ENCODE results near the gene ARSK. TPM values are rescaled to one million over a fixed set of nuclear protein-coding genes. Genes with fewer than 3 reads are reported as not detected.

The ARSK gene
- polyA plus RNA-seq, 1 of the 3 experiments (the other 2 are of a cell fraction), result 5.6 TPM

GRCh38 chr5:95530416-95530815, 24.5 kb upstream of the ARSK start:
- H3K9me2 ChIP-seq, result no peaks in the 10 kb centered on the region
- ChIA-PET CTCF (no interaction called here), POLR2A (no interaction called here)
- H3K27me3 ChIP-seq (ENCODE audit: insufficient read depth), result no peaks in the 10 kb centered on the region
- no peak for DNase-seq
- WGBS (ENCODE audit: low lambda C conversion rate), result 73% methylated on average over 2 of the region's 2 CpGs
- H3K4me3 ChIP-seq (ENCODE audit: low read depth in 2 of 2, low read length in 1 of 2), result no peak overlapping the region
- H3K27ac ChIP-seq (ENCODE audit: low read depth in 2 of 2, low read length in 1 of 2), result peak overlapping the region in 1 of 2 experiments; percentile 44; a peak in 2 of 4 replicates
- peaks cover 0 to 8% of the 10 kb centered on the region in 2 experiments; a peak in 2 of 4 replicates for H3K4me1 ChIP-seq (ENCODE audit: control insufficient read depth in 1 of 2, insufficient read depth in 2 of 2, low read depth in 1 of 2, low read length in 1 of 2)
- H3K36me3 ChIP-seq (replicated peaks in 1 of 2; ENCODE audit: control insufficient read depth in 1 of 2, insufficient read depth in 2 of 2, low read length in 1 of 2), result peaks cover 45 to 81% of the 10 kb centered on the region in 2 experiments
- no peak overlapping the region for H3K4me2 ChIP-seq
- no peaks in the 10 kb centered on the region for H3K9me3 ChIP-seq
- H2AFZ ChIP-seq (ENCODE audit: low read depth), result no peak overlapping the region
- no peak overlapping the region for H3K9ac ChIP-seq
- TF ChIP-seq CTCF (IDR thresholded peaks at IDR 0.05) (no peak), MAX (IDR thresholded peaks at IDR 0.05; ENCODE audit: low read depth) (peak; percentile 44; the same call in 1 of the 2 replicates)
- no peaks in the 10 kb centered on the region for H4K20me1 ChIP-seq (ENCODE audit: insufficient read depth)
- peaks cover 7% of the 10 kb centered on the region; the same call in 1 of the 2 replicates for H3K79me2 ChIP-seq (ENCODE audit: insufficient read depth)
- peaks cover 8% of the 10 kb centered on the region for H3F3A ChIP-seq (replicated peaks; ENCODE audit: insufficient read depth)

GRCh38 chr5:95531491-95531890, 23.4 kb upstream of the ARSK start:
- Histone ChIP-seq H2AFZ (ENCODE audit: low read depth) (no peak overlapping the region), H3K27me3 (ENCODE audit: insufficient read depth) (no peaks in the 10 kb centered on the region), H3K27ac (ENCODE audit: low read depth in 2 of 2, low read length in 1 of 2) (no peak overlapping the region; a peak in 1 of 4 replicates), H3K4me1 (ENCODE audit: control insufficient read depth in 1 of 2, insufficient read depth in 2 of 2, low read depth in 1 of 2, low read length in 1 of 2) (peaks cover 0 to 8% of the 10 kb centered on the region in 2 experiments; a peak in 2 of 4 replicates), H3K9me3 (no peaks in the 10 kb centered on the region), H3K4me2 (no peak overlapping the region), H3K36me3 (replicated peaks in 1 of 2; ENCODE audit: control insufficient read depth in 1 of 2, insufficient read depth in 2 of 2, low read length in 1 of 2) (peaks cover 44 to 81% of the 10 kb centered on the region in 2 experiments), H3K79me2 (ENCODE audit: insufficient read depth) (peaks cover 7% of the 10 kb centered on the region; the same call in 1 of the 2 replicates), H3K4me3 (ENCODE audit: low read depth in 2 of 2, low read length in 1 of 2) (no peak overlapping the region), H3K9me2 (no peaks in the 10 kb centered on the region), H4K20me1 (ENCODE audit: insufficient read depth) (no peaks in the 10 kb centered on the region), H3K9ac (no peak overlapping the region), H3F3A (replicated peaks; ENCODE audit: insufficient read depth) (peaks cover 8% of the 10 kb centered on the region)
- CTCF ChIA-PET, result no interaction called here
- no peak for TF ChIP-seq YY1 (IDR thresholded peaks at IDR 0.05; ENCODE audit: low read depth)
- no peak for DNase-seq
- POLR2A ChIA-PET, result no interaction called here

- peaks cover 9% of the 10 kb centered on the region; the same call in 1 of the 2 replicates for H3K79me2 ChIP-seq (ENCODE audit: insufficient read depth)
- ChIA-PET POLR2A (no interaction called here), CTCF (interaction anchor here (1.1 kb wide), 1 partner anchor 12 kb away, joined by 4 read pairs; no protein-coding TSS in a partner anchor)
- no peaks in the 10 kb centered on the region for H3K9me2 ChIP-seq
- H3K27me3 ChIP-seq (ENCODE audit: insufficient read depth), result no peaks in the 10 kb centered on the region
- no peaks in the 10 kb centered on the region for H3K9me3 ChIP-seq
- H3K4me3 ChIP-seq (ENCODE audit: low read depth in 2 of 2, low read length in 1 of 2), result no peak overlapping the region
- H3K4me1 ChIP-seq (ENCODE audit: control insufficient read depth in 1 of 2, insufficient read depth in 2 of 2, low read depth in 1 of 2, low read length in 1 of 2), result peaks cover 0 to 8% of the 10 kb centered on the region in 2 experiments; a peak in 2 of 4 replicates
- no peak overlapping the region for H2AFZ ChIP-seq (ENCODE audit: low read depth)
- no peaks in the 10 kb centered on the region for H4K20me1 ChIP-seq (ENCODE audit: insufficient read depth)
- 96% methylated on average over 2 of the region's 2 CpGs for WGBS (ENCODE audit: low lambda C conversion rate)
- H3K36me3 ChIP-seq (replicated peaks in 1 of 2; ENCODE audit: control insufficient read depth in 1 of 2, insufficient read depth in 2 of 2, low read length in 1 of 2), result peaks cover 44 to 84% of the 10 kb centered on the region in 2 experiments
- no peak for DNase-seq
- H3K27ac ChIP-seq (ENCODE audit: low read depth in 2 of 2, low read length in 1 of 2), result no peak overlapping the region
- H3F3A ChIP-seq (replicated peaks; ENCODE audit: insufficient read depth), result peaks cover 8% of the 10 kb centered on the region
- no peak overlapping the region for H3K9ac ChIP-seq
- no peak overlapping the region for H3K4me2 ChIP-seq
- TF ChIP-seq FOXJ3 (CRISPR knock-in tag; IDR thresholded peaks at IDR 0.05) (no peak), REST (IDR thresholded peaks at IDR 0.05; ENCODE audit: low read depth, low read length) (no peak), GABPA (IDR thresholded peaks at IDR 0.05; ENCODE audit: low read depth) (no peak), USF1 (IDR thresholded peaks at IDR 0.05; ENCODE audit: borderline replicate concordance, low read depth) (no peak), FOSL2 (IDR thresholded peaks at IDR 0.05; ENCODE audit: borderline replicate concordance, low read depth) (no peak), TAF1 (IDR thresholded peaks at IDR 0.05; ENCODE audit: borderline replicate concordance, low read depth, low read length) (no peak), PBX3 (IDR thresholded peaks at IDR 0.05) (no peak), POLR2AphosphoS5 (IDR thresholded peaks at IDR 0.05; ENCODE audit: low read depth, low read length) (no peak), RAD21 (IDR thresholded peaks at IDR 0.05; ENCODE audit: low read length) (no peak), EP300 (IDR thresholded peaks at IDR 0.05; ENCODE audit: borderline replicate concordance in 1 of 2, low read depth in 1 of 2, low read length in 1 of 2) (no peak), YY1 (IDR thresholded peaks at IDR 0.05; ENCODE audit: low read depth) (no peak), GATA2 (CRISPR knock-in tag; IDR thresholded peaks at IDR 0.05) (no peak)
Measured at GRCh38 chr5:95532415-95532814, 22.5 kb upstream of the ARSK start.

All from SK-N-SH (cell line).